NCI-H2227 treated with DMSO at 0.1 percent for 48 hours (cell line): ENCODE results near the gene OR1I1.

ENCODE experiments used
- DNase-seq: peaks from one replicate; lab custom pipeline; 2025; lab: John Stamatoyannopoulos, UW

The OR1I1 gene

DNA sequence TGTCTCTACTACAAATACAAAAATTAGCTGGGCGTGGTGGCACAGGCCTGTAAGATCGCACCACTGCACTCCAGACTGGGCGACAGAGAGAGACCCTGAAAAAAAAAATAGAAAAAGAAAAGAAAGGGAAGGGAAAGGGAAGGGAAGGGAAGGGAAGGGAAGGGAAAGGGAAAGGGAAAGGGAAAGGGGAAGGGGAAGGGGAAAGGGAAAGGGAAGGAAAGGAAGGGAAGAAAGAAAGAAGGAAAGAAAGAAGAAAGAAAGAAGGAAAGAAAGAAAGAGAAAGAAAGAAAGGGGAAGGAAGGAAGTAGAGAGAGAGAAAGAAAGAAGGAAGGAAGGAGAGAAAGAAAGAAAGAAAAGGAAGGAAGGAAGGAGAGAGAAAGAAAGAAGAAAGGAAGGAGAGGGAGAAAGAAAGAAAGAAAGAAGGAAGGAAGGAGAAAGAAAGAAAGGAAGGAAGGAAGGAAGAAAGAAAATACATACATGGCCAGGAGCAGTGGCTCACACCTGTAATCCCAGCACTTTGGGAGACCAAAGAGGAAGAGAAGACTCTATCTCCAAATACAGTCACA is 17.1 kb downstream of the OR1I1 start:
- no peak for DNase-seq

- no peak for DNase-seq
Measured at GRCh38 chr19:15101479-15102082, 19.6 kb downstream of the OR1I1 start.

GRCh38 chr19:15104003-15104402 is 22.0 kb downstream of the OR1I1 start:
- no peak for DNase-seq

DNA sequence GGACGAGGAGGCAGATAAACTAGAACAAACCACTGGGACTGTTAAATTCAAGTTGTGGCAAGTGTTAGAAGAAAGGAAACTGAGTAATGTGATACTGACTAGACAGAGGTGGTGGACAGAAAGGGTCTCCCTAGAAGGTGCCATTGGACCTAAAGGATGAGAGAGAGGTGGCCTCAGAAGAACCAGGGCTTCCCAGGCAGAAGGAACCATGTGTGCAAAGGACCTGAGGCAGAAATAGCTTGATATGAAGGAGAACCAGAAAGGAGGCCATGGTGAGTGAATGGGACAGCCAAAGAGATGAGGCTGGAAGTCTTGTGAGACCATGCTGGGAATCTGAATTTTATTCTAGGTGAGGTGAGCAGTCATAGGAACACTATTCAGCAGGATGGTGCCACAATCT is 22.4 kb downstream of the OR1I1 start:
- DNase-seq: no peak

- no peak for DNase-seq
Measured at GRCh38 chr19:15105044-15105443, 23.0 kb downstream of the OR1I1 start.

- DNase-seq: no peak
Measured at GRCh38 chr19:15107061-15108010, 25.3 kb downstream of the OR1I1 start, which contains the start of gene SYDE1. SYDE1 (plus strand) TSS chr19:15107401; CDS start chr19:15107434, 33 bp downstream.

DNA sequence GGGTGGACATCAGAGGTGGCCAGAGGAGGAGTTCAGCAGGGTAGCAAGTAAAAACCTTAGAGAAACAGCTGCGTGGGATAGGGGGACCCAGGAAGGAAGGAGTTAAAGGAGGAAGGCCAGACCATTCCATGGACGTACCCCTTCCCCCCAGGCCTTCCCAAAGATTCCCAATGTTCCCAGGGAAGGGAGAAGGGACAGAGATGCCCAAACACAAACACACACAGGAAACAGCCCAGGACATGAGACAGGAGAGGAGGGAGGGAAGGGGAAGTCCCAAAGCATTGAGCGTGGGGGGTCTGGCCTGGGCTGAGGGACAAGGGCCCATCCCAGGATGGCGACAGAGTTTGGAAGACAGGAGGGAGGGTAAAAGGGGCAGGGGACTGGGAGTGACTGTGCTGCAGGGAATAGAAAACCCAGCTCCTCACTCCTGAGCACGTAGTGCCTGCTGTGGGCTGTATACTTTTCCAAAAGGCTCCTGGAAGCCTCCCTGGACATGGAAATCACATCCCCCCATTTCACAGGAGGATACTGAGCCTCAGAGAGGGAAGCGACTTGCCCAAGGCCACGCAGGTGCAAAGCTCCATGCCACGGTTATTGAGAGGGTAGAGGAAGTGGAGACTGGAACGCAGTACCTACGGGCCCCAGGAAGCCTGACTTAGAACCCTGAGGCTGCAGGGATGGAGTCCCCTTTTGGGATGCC is 26.3 kb downstream of the OR1I1 start:
- DNase-seq: no peak

- no peak for DNase-seq
Measured at GRCh38 chr19:15108845-15109767, 27.1 kb downstream of the OR1I1 start.

GRCh38 chr19:15109768-15110417 is 27.9 kb downstream of the OR1I1 start:
- DNase-seq: no peak

GRCh38 chr19:15110418-15110815 is 28.4 kb downstream of the OR1I1 start:
- no peak for DNase-seq

DNA sequence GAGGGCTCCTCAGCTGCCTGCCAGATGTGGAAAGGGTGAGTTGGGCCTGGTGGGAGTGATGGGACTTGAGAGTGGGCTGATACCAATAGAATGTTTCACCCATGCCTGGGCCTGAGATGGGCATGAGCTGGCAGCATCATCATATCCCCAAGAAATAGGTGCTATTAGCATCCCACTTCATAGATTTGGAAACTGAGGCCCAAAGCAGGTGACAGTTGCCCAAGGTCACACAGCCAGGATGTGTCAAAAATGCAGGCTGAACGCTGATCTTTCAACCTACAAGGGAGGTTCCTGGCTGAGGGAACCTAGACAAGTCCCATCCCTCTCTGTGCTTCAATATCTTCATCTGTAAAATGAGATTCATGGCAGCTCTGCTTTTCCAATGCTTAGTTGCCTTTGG is 29.7 kb downstream of the OR1I1 start:
- no peak for DNase-seq

GRCh38 chr19:15112385-15112784 is 30.4 kb downstream of the OR1I1 start:
- DNase-seq: no peak

GRCh38 chr19:15113245-15114152 is 31.5 kb downstream of the OR1I1 start:
- DNase-seq: no peak

DNA sequence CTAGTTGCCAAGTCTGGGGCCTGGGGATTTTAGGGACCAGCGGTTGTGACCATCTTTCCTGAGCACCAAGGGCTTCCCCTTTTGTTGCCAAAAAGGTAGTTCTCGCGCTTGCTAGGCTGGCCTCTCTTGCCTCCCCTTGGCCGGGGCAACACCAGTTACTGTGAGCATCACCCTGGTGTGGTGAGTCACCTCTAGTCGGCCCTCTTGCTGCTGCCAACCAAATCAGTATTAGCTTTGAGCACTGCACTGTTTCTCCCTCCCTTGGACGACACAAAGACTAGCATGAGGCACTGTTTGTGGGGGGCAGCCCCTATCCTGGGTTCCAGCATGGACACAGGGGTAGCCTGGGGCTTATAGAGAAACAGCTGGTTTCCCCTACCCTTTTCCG is 32.1 kb downstream of the OR1I1 start:
- no peak for DNase-seq

- no peak for DNase-seq
Measured at GRCh38 chr19:15115080-15115479, 33.1 kb downstream of the OR1I1 start.

DNA sequence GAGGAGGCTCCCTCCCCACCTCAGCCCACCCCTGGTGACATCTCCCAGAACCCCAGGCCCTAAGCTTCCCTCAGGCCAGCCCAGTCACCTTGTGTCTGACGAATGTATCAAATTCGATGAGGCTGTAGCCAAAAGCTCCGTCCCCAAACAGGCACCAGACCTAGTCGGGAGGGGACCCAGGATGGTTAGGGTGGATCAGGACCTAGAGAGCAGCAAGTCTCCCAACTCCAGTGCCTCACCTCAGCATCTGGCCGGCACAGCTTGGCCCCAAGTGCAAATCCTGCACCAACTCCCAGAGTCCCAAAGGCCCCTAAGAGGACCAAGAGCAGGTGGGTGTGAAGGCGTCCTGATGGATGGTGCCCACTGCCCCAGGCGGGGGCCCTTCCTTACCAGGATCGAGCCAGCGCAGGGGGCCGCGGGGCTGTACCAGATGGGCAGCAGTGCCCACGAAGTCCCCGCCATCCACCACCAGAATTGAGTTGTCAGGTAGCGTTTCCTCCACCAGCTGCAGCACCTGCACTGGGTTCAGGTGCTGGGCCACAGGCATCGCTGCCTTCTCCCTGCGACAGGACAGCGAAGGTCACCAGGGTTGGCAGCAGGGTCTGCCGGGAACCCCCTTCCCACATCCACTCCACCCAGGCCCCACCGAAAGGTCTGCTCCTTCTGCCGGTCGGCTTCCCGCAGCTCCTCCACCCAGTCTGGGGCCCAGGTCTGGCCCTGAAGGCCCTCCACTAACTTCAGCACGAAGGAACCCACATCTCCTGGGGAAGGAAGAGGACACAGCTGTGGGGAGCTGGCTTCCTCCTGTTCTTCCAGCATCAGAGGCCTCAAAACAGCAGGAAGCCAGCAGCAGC is 34.0 kb downstream of the OR1I1 start:
- no peak for DNase-seq

GRCh38 chr19:15116856-15117255 is 34.8 kb downstream of the OR1I1 start:
- no peak for DNase-seq

- no peak for DNase-seq
Measured at GRCh38 chr19:15118248-15118647, 36.2 kb downstream of the OR1I1 start.
